Measurements from ENCODE around the gene BIRC5.
"Not testable (repeated sequence)": the region's sequence is repeated elsewhere in the genome, so short reads cannot be mapped to it uniquely, and the experiment has no call there.

The BIRC5 gene

DNA sequence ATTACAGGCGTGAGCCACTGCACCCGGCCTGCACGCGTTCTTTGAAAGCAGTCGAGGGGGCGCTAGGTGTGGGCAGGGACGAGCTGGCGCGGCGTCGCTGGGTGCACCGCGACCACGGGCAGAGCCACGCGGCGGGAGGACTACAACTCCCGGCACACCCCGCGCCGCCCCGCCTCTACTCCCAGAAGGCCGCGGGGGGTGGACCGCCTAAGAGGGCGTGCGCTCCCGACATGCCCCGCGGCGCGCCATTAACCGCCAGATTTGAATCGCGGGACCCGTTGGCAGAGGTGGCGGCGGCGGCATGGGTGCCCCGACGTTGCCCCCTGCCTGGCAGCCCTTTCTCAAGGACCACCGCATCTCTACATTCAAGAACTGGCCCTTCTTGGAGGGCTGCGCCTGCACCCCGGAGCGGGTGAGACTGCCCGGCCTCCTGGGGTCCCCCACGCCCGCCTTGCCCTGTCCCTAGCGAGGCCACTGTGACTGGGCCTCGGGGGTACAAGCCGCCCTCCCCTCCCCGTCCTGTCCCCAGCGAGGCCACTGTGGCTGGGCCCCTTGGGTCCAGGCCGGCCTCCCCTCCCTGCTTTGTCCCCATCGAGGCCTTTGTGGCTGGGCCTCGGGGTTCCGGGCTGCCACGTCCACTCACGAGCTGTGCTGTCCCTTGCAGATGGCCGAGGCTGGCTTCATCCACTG, at the start of gene BIRC5:
TSS of gene BIRC5 (plus strand) at position 238 of the 690 bp plus-strand sequence. CDS start at position 302, 64 bp downstream.
- DNase-seq: peak; percentile 95

DNA sequence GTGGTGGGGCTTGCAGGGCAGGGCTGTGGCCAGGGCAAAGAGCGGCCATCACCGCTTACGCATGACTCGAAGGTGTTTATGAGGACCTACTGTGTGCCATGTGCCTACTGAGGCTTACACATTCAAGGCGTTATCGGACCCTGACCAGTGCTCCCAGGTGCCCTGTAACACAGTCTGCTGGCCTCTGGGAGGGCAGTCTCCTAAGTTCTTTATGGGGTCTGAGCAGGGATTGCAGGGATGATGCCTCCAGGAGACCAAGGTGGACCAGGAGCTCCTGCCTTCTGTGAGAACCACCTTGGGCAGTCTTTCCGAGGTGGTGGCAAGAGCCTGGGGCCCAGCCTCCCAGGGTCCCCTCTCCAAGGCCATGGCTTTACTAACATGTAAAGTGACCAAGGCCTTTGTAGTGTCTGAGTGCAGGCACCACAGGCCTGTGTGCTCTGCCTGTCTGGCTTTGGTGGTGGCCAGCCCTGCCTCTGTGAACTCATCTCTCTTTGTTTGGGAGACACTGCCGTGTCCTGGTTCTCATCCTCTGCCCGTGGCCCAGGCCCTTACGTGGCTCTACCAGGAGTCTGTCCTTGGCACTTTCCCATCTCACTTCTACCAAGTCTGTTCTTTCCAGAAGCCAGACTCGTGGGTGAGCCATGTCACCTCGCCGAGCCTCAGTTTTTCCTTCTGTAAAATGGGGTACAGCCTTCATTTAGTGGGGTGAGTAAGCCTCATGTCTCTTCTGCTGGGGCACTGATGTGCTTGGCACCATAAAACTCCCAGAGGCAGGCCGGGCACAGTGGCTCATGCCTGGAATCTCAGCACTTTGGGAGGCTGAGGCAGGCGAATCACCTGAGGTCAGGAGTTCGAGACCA, 49.1 kb upstream of the BIRC5 start:
- DNase-seq: no peak

- no peak for DNase-seq
These were observed 47.6 kb upstream of the BIRC5 start for GRCh38 chr17:78166416-78166815.

GRCh38 chr17:78168242-78168902, 45.7 kb upstream of the BIRC5 start, which contains the start of gene SYNGR2:
SYNGR2 (plus strand) TSS chr17:78168581; CDS start chr17:78168617, 36 bp downstream.
- DNase-seq: peak; percentile 92

DNA sequence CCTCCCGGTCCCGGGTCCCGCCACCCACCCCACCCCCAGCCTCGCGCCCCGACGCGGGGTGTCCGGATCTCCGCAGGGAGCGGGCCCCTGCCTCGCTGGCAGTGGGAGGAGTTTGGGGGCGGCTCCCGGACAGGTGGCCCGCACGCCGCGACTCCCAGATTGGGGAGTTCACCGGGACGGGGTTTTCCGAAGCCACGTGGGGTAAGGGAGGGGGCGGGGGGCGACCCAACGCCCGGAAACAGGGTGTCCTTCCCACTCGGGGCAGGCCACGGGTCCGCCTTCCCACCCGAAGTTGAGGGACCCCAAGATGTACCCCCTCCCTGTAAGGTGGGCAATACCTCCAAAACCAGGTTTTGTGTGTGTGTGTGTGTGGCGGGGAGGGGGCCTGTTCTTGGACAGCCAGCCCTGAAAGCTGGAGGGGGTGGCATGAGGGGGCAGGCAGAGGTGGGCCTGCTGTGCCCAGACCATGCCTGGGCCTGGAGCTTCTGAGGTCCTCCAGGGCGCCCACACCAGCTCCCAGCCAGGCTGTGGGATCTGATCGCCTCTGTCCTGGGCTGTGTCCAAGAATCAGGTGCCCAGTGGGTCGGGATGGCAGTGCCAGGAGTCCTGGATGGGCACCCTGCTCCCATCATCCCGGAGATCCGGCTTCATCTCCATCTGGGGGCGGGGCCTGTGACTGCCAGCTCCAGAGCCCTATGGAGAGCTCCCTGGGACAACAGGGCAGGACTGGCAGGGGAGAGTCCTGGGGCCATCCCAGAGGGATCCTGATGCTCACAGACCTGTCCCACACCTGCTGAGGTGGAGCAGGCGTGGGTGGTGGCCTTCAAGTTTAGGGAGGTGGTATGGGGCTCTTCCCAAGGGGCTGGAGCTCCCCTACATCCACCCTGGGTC, 44.9 kb upstream of the BIRC5 start:
- peak; percentile 59 for DNase-seq

DNA sequence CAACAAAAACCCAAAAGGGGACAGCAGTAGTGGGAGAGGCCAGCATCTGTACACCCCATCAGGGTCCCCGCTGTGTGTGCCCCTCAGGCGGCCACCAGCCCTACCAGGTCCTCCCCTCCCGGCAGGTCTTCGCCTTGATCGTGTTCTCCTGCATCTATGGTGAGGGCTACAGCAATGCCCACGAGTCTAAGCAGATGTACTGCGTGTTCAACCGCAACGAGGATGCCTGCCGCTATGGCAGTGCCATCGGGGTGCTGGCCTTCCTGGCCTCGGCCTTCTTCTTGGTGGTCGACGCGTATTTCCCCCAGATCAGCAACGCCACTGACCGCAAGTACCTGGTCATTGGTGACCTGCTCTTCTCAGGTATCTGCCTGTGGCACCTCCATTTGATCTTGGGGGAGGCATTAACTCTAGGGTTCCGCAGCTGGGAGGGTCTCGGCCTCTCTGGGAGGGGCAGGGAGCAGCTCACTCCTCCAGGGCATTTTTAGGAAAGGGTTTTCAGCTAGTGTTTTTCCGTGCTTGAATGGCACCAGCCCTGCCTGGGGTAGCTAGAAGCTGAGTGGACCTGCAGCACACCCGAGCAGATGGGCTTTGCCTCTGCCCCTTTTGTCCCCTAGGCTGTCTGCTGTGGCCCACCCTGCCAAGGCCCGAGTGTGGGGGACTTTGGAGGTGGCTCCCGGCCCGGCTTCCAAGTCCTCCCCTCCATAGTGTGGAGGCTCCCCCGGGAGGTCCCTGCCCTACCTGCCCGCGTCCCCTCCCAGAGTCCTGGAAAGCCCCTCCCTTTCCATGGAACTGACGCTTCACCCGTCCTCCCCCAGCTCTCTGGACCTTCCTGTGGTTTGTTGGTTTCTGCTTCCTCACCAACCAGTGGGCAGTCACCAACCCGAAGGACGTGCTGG, 43.1 kb upstream of the BIRC5 start:
- no peak for DNase-seq

GRCh38 chr17:78171591-78172248, 42.3 kb upstream of the BIRC5 start:
- DNase-seq: not testable (repeated sequence)

DNA sequence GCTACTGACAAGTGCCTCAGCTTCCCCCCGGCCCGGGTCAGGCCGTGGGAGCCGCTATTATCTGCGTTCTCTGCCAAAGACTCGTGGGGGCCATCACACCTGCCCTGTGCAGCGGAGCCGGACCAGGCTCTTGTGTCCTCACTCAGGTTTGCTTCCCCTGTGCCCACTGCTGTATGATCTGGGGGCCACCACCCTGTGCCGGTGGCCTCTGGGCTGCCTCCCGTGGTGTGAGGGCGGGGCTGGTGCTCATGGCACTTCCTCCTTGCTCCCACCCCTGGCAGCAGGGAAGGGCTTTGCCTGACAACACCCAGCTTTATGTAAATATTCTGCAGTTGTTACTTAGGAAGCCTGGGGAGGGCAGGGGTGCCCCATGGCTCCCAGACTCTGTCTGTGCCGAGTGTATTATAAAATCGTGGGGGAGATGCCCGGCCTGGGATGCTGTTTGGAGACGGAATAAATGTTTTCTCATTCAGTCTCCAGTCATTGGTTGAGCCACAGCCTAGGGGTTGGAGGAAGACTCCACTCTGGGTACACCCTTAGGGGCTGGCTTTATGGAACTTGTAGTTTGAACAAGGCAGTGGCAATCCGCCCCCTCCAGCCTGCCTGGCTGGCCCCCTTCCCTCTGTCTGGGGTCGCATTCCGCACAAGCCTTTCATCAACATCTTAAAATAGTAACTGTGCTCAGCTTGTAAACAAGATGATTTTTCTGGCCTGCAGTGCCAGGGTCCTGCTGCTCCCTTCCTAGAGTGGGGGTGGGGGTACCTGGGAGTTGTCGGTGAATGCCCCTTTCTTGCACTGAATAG, 41.6 kb upstream of the BIRC5 start:
- no peak for DNase-seq

DNA sequence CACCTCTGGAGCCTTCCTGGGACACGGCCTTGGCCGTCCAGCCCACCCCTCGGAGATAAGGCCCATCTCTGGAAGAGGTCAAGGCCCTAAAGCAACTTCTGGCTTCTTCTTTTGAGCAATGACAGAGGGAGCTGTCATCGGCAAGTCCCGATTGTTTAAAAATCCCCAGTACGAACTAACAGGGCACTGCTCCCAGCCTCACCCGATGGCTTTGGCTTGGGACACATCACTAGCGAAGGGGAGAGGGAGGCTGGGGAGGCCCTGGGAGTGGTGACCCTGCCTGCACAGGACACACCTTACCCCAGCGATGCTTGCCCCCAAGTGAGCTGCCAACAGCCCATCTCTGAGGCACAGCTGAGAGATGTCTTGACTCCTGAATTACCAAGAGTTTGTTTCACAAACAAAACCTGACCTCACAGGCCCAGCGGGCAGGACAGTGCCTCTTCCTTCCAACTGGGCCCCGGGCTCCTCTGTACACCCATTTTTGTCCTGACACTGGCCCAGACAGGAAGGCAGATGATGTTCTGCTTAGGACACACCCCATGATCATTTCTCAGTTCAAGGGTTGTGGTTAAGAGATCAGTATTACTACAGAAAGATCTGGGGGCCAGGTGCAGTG, 40.8 kb upstream of the BIRC5 start:
- peak; percentile 47 for DNase-seq

- DNase-seq: no peak
These were observed 39.6 kb upstream of the BIRC5 start for GRCh38 chr17:78174346-78174869.

DNA sequence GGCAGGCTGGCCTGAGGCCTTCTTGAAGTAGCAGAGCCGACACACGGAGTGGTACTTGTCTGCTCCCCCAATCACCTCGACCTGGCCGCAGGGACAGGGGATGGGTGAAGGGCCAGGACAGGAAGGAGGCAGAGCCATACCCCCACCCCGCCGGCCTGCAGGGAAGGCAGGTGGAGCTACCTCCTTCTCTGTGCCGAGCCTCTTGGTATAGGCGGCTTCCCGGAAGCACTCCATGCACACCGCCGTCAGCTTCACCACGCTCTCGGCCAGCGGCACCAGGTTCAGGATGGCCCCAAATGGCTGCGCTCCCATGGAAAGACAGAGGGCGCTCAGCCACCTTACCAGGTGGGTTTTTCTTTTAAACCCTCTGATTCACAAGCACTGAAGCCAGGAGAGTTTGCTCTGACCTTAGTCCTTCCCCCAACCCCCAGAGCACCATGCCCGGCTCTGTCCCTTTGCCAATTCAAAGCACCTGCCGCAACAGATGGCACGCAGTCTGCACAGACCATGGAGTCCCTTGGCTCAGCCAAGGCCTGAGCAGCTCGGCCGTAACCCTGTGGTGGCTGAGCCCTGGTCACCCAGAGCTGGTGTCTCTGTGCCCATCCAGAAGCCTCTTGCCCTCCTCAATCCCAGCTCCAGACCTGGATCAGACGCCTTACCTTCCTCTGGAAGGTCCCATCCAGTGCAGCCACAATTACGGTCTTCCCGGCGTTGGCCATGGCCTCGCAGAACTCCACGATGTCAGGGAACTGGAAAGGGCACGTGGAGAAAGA, 39.0 kb upstream of the BIRC5 start:
- no peak for DNase-seq

GRCh38 chr17:78175643-78175981, 38.4 kb upstream of the BIRC5 start:
- DNase-seq: no peak

DNA sequence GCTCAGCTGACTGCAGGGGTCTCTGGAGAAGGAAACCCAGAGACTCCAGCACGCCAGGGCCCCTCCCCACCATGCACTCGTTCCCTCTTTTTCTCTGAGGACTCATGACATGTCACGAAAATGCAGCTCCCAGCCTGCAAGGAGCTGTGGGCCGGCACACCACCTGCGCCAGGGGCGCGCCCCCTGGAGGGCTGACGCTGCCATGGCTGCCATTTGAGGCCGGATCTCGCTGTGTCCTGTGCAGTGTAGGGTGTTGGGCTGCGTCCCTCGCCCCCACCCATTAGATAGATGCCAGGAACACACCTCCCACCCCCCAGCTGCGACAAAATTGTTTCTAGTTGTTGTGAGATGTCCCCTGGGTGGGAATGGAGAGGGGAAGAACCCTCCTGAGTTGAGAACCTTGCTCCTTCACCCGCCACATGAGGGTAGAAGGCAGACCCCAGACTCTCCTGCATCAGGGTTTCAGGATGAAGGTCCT, 37.5 kb upstream of the BIRC5 start:
- peak; percentile 84 for DNase-seq

GRCh38 chr17:78179372-78179771, 34.7 kb upstream of the BIRC5 start:
- DNase-seq: no peak

- DNase-seq: no peak
These were observed 34.0 kb upstream of the BIRC5 start for GRCh38 chr17:78180083-78180482.

- DNase-seq: no peak
These were observed 33.5 kb upstream of the BIRC5 start for GRCh38 chr17:78180508-78180907.

- no peak for DNase-seq
These were observed 31.5 kb upstream of the BIRC5 start for GRCh38 chr17:78182504-78182903.

DNA sequence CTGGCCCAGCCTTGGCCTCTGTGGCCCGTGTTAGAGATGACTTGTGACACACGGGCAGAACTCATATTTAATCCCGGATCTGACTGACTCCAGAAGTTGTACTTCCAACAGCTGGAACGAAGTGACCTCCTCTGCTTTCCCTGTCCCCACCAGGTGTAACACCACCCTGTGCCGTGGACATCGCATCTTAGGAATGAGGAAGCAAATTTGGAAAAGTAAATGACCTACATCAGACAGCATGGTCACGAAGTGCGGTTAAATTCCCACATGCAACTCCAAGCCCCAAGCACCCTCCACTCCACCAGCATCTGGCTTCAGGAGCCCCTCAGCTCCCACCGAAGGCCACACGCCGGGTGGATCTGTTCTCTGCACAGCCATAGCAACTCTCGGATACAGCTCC, 30.1 kb upstream of the BIRC5 start:
- no peak for DNase-seq
